A673 (cell line): ENCODE data around the gene PDGFRB. TPM values are rescaled to one million over a fixed set of nuclear protein-coding genes. Genes with fewer than 3 reads are reported as not detected.

Experiments used
- BruUV-seq: library from RNA; stranded (reverse); fragments of 400-500 nt; replicated peaks from 2 replicates; lab custom pipeline; 2021; lab: Mats Ljungman, UMichigan
- CTCF ChIA-PET: fragments of 300-600 bp; sonication (Branson Sonifier 250); formaldehyde crosslinking; loops from one replicate; lab custom pipeline; 2022; ENCODE audit warnings: antibody characterized with exemption; lab: Charles Lee
- POLR2A ChIA-PET: fragments of 300-600 bp; sonication (Branson Sonifier 250); formaldehyde crosslinking; loops from one replicate; lab custom pipeline; 2022; ENCODE audit warnings: antibody characterized with exemption; ENCODE audit not compliant: low non-redundant PET; lab: Charles Lee
- DNase-seq: peaks from one replicate; pipeline ENCODE4 v3.0.0-alpha.2; 2015; ENCODE audit warnings: low spot score
- H3K27ac ChIP-seq: fragments of 200-600 bp; sonication (generic); 2 replicates; pipeline ENCODE4 v1.5.1; 2016; ENCODE audit warnings: mixed run types, low read depth, mild to moderate bottlenecking, mixed read lengths, antibody characterized with exemption, low read length; ENCODE audit not compliant: poor library complexity, severe bottlenecking
- H3K27me3 ChIP-seq: fragments of 200-600 bp; sonication (generic); replicated peaks from 2 replicates; pipeline ENCODE4 v1.6.1; 2017; ENCODE audit warnings: mixed run types, low read depth, mild to moderate bottlenecking, mixed read lengths, antibody characterized with exemption, low read length; ENCODE audit not compliant: insufficient read depth, poor library complexity
- H3K36me3 ChIP-seq: fragments of 200-600 bp; sonication (generic); 2 replicates; pipeline ENCODE4 v1.6.1; 2016; ENCODE audit warnings: mixed run types, mild to moderate bottlenecking, mixed read lengths, antibody characterized with exemption, low read length; ENCODE audit not compliant: insufficient read depth, poor library complexity, severe bottlenecking
- H3K4me1 ChIP-seq: fragments of 200-600 bp; sonication (generic); 2 replicates; pipeline ENCODE4 v1.6.1; 2017; ENCODE audit warnings: mixed run types, mild to moderate bottlenecking, mixed read lengths, antibody characterized with exemption, low read length; ENCODE audit not compliant: insufficient read depth, poor library complexity, severe bottlenecking
- H3K4me3 ChIP-seq: fragments of 200-600 bp; sonication (generic); 2 replicates; pipeline ENCODE4 v1.5.1; 2016; ENCODE audit warnings: low read depth, mixed run types, mild to moderate bottlenecking, mixed read lengths, low read length; ENCODE audit not compliant: poor library complexity, severe bottlenecking
- H3K9me3 ChIP-seq: fragments of 200-600 bp; sonication (generic); 2 replicates; pipeline ENCODE4 v1.6.1; 2016; ENCODE audit warnings: mixed run types, low read depth, mild to moderate bottlenecking, mixed read lengths, antibody characterized with exemption, low read length; ENCODE audit not compliant: poor library complexity, severe bottlenecking
- CTCF ChIP-seq: fragments of 300-800, 200-600 bp; sonication (generic); conservative IDR thresholded peaks from 2 replicates; pipeline ENCODE4 v1.5.1; 2017; ENCODE audit warnings: low read depth, mild to moderate bottlenecking, antibody characterized with exemption, low read length, moderate library complexity, mixed read lengths
- EZH2 ChIP-seq: fragments of 200-600 bp; sonication (generic); IDR thresholded peaks from 2 replicates; pipeline ENCODE4 v1.6.1; 2017; ENCODE audit warnings: borderline replicate concordance, low read depth, mild to moderate bottlenecking, mixed read lengths, antibody characterized with exemption, low read length; ENCODE audit not compliant: poor library complexity, severe bottlenecking
- intact Hi-C: fragments of 100-400 bp; cut with micrococcal nuclease; formaldehyde crosslinking; loops from one replicate; pipeline ENCODE4 v1.10.0; 2022; ENCODE audit not compliant: unreplicated experiment
- total RNA-seq: library from RNA; stranded (reverse); gene quantifications from 2 replicates; pipeline ENCODE4 v1.2.3, GENCODE V29; 2021

The PDGFRB gene
- total RNA-seq, 1 experiment from 2014 or later: 25.9 TPM

- TF ChIP-seq EZH2 (no peak), CTCF (no peak)
- no TSS peak for BruUV-seq
- Histone ChIP-seq H3K27me3 (no peaks in the 10 kb centered on the region), H3K9me3 (no peaks in the 10 kb centered on the region), H3K4me1 (peaks cover 60% of the 10 kb centered on the region), H3K27ac (no peak overlapping the region), H3K4me3 (no peak overlapping the region), H3K36me3 (no peaks in the 10 kb centered on the region)
- ChIA-PET CTCF (interaction anchor here (0.6 kb wide), 1 partner anchor 305 kb away, joined by 7 read pairs; no protein-coding TSS in a partner anchor), POLR2A (no interaction called here)
- intact Hi-C loops: no loop called here
- DNase-seq: no peak
Observed at GRCh38 chr5:150157168-150157567, 1.5 kb upstream of the PDGFRB start.

GRCh38 chr5:150156540-150156939 lies 895 bp upstream of the PDGFRB start:
- DNase-seq: no peak
- peak overlapping the region; percentile 75 for H3K27ac ChIP-seq
- H3K9me3 ChIP-seq: no peaks in the 10 kb centered on the region
- no peaks in the 10 kb centered on the region for H3K36me3 ChIP-seq
- BruUV-seq: no TSS peak
- peaks cover 55% of the 10 kb centered on the region for H3K4me1 ChIP-seq
- intact Hi-C loops: no loop called here
- CTCF ChIA-PET: no interaction called here
- H3K27me3 ChIP-seq: no peaks in the 10 kb centered on the region
- POLR2A ChIA-PET: no interaction called here
- H3K4me3 ChIP-seq: no peak overlapping the region
- TF ChIP-seq CTCF (no peak), EZH2 (no peak)

- ChIA-PET CTCF (interaction anchor here (0.7 kb wide), 1 partner anchor 135 kb away, joined by 3 read pairs; no protein-coding TSS in a partner anchor), POLR2A (interaction anchor here (0.6 kb wide), 1 partner anchor 181 kb away, joined by 6 read pairs; no protein-coding TSS in a partner anchor)
- Histone ChIP-seq H3K4me1 (peaks cover 55% of the 10 kb centered on the region), H3K27ac (peak overlapping the region; percentile 75), H3K4me3 (peak overlapping the region; percentile 47), H3K36me3 (no peaks in the 10 kb centered on the region), H3K9me3 (no peaks in the 10 kb centered on the region), H3K27me3 (no peaks in the 10 kb centered on the region)
- no peak for TF ChIP-seq CTCF
- TF ChIP-seq EZH2: no peak
- DNase-seq: no peak
- BruUV-seq: TSS peak; percentile 76
- intact Hi-C loops: no loop called here
Observed at GRCh38 chr5:150156027-150156368, 353 bp upstream of the PDGFRB start.
